GM12891 (cell line): ENCODE measurements around the gene MIOX.

Experiments used
- DNase-seq: peaks from one replicate; pipeline ENCODE4 v3.0.0; 2011; ENCODE audit warnings: low spot score; ENCODE audit not compliant: insufficient read length
- FAIRE-seq: peaks from 2 replicates; lab custom pipeline; 2011; peaks lifted over from hg19 to GRCh38; lab: Jason Lieb, UNC
- PAX5 ChIP-seq: IDR thresholded peaks from 2 replicates; pipeline ENCODE4 v1.6.1; 2011; ENCODE audit warnings: low read length, moderate library complexity, mild to moderate bottlenecking; ENCODE audit not compliant: insufficient read depth, severe bottlenecking
- POLR2A ChIP-seq: IDR thresholded peaks from 2 replicates; pipeline ENCODE4 v1.6.1; 2011; ENCODE audit warnings: low read depth, low read length, control low read depth
- POLR2AphosphoS5 ChIP-seq: IDR thresholded peaks from 2 replicates; pipeline ENCODE4 v1.6.1; 2011; ENCODE audit warnings: low read depth, low read length, control low read depth
- POU2F2 ChIP-seq: IDR thresholded peaks from 2 replicates; pipeline ENCODE4 v1.6.1; 2011; ENCODE audit warnings: low read depth, mild to moderate bottlenecking, control low read depth, low read length, moderate library complexity
- SPI1 ChIP-seq: IDR thresholded peaks from 2 replicates; pipeline ENCODE4 v1.6.1; 2011; ENCODE audit warnings: low read depth, low read length, control low read depth
- TAF1 ChIP-seq: IDR thresholded peaks from 2 replicates; pipeline ENCODE4 v1.6.1; 2011; ENCODE audit warnings: low read depth, low read length, control low read depth

Gene MIOX

GRCh38 chr22:50489363-50490243 lies 2.9 kb downstream of the MIOX start:
- DNase-seq (no peak), FAIRE-seq (no peak)
- no peak for TF ChIP-seq POLR2A
- no peak for TF ChIP-seq PAX5
- no peak for TF ChIP-seq SPI1
- TF ChIP-seq POU2F2, result no peak
- no peak for TF ChIP-seq POLR2AphosphoS5
- TF ChIP-seq TAF1, result no peak

- DNase-seq (no peak), FAIRE-seq (peak; percentile 58)
- TF ChIP-seq PAX5 (no peak), POLR2A (no peak), TAF1 (no peak), POU2F2 (no peak), SPI1 (no peak), POLR2AphosphoS5 (no peak)
Observed at GRCh38 chr22:50490531-50491308, 4.1 kb downstream of the MIOX start.

- no peak for FAIRE-seq
- DNase-seq, result no peak
- TF ChIP-seq TAF1 (no peak), PAX5 (no peak), POLR2A (no peak)
Observed at GRCh38 chr22:50497093-50497492, 10.4 kb downstream of the MIOX start.

GRCh38 chr22:50498322-50498890 lies 11.7 kb downstream of the MIOX start:
- FAIRE-seq, result peak; percentile 90
- no peak for TF ChIP-seq TAF1
- TF ChIP-seq POLR2A, result no peak
- no peak for TF ChIP-seq POU2F2
- TF ChIP-seq POLR2AphosphoS5, result no peak
- no peak for TF ChIP-seq PAX5
- TF ChIP-seq SPI1, result no peak
- DNase-seq, result no peak

DNA sequence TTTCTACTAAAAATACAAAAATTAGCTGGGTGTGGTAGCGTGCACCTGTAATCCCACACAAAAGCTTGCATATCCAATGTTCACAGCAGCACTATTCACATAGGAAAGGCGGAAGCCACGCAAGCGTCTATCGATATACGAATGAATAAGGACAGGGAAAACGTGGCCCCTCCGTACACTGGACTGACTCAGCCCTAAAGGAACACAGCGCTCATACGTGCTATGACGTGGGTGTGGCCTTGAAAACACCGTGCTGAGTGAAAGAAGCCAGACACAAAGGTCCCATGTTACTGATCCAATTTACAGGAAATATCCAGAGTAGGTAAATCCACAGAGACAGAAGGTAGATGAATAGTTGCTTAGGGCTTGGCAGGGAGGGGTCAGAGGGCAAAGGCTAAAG lies 13.8 kb downstream of the MIOX start:
- no peak for FAIRE-seq
- DNase-seq, result no peak
- TF ChIP-seq TAF1 (no peak), SPI1 (no peak), POLR2A (no peak), POLR2AphosphoS5 (no peak), POU2F2 (no peak), PAX5 (no peak)

DNA sequence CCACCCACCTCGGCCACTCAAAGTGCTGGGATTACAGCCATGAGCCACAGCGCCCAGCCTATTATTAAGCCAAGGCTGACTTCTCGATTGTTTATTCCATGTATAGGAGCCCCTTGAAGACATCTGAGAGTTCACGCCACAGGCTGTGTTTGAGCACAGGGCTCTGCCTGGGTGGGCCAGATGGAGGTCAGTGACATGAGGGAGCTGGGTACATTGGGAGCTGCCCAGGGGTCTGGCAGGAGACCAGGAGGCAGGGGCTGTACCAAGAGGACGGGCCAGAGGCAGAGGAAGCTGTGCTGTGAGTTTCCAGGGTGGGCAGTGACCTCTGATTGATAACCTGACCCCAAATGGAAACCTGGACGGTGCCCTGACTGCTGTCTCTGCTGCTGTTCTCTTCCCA lies 15.4 kb downstream of the MIOX start:
- no peak for TF ChIP-seq POU2F2
- TF ChIP-seq SPI1, result no peak
- DNase-seq, result no peak
- no peak for FAIRE-seq

GRCh38 chr22:50502628-50503474 lies 16.2 kb downstream of the MIOX start:
- DNase-seq (no peak), FAIRE-seq (no peak)
- TF ChIP-seq POLR2AphosphoS5 (no peak), POU2F2 (no peak), PAX5 (no peak), TAF1 (no peak), POLR2A (no peak)

- DNase-seq (no peak), FAIRE-seq (no peak)
- TF ChIP-seq POLR2A (no peak), SPI1 (no peak), POU2F2 (no peak), POLR2AphosphoS5 (no peak), PAX5 (no peak), TAF1 (no peak)
Observed at GRCh38 chr22:50503475-50504145, 17.0 kb downstream of the MIOX start.

DNA sequence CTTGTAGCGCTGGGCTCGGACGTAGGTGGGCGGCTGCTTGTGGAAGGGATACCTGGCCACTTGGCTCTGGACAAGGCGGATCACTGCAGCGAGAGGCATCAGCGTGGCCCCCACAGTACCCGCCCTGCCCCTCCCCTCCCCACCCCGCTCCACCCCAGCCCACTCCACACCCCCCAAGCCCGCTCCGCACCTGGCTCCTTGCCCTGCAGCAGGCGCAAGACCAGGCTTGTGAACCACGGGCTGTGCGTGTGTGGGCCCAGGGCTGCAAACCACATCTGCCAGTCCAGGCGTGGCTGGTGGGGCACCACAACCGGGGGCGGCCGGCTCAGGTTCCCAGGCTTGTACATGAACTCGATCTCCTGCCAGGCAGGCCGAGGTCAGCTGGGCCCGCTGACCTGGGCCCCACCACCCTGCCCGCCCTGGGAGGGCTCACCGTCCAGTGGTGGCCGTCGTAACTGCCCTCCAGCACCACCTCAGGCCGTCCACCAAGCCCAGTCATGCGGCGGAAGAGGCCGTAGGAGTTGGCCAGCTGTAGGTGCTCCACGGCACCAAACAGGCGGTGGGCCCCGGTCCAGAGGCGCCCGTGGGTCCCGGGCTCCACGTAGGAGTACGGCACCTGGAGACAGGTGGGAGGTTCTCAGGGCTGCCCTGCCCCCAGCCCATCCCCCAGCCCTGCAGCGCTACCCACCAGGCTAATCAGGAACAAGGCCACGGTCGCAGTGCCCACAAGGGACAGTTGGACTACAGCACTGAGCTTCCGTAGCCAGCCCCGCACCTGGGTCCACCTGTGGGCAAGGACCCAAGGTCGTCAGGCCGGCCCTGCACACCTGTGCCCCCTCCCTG lies 17.9 kb downstream of the MIOX start:
- TF ChIP-seq POLR2A (no peak), POU2F2 (no peak), PAX5 (no peak), TAF1 (no peak), SPI1 (no peak), POLR2AphosphoS5 (no peak)
- FAIRE-seq (no peak), DNase-seq (no peak)
